Measurements from ENCODE around the gene CIDEB.

The CIDEB gene

DNA sequence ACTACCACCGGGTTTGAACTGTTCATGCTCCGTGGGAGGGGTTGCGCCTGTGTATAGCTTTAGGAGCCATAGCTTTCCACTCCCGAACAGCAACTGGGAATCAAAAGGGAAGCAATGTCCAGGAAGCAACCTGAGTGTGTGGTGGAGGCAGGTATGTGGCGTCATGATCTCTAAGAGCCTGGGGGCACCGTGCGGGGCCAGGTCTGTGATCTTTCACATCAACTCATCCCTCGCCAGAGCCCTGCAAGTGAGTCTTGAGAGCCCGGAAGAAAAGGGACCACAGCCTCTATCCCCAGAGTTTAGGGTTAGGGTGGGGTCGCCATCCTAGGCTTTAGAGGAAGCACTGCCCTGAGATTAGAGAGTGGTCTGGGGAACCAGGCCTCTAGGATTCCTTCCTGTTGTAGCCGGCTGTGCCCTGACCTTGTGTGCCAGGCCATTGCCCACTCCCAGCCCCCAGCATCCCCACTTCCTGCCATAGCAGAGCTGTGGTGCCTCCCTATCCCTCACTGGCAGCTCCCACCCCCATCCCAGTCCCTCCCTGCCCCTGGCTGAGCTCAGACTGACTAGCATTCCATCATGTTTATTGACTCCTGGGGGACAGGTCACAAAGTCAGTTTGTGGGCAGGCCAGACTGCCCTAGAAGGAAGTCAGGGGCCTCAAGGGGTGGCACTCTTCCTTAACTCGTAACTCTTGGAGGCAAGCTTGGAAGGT, 27.8 kb upstream of the CIDEB start (continued):
- no peak for TF ChIP-seq ZNF565 (CRISPR knock-in tag; conservative IDR thresholded peaks at IDR 0.05; ENCODE audit: low read depth)

DNA sequence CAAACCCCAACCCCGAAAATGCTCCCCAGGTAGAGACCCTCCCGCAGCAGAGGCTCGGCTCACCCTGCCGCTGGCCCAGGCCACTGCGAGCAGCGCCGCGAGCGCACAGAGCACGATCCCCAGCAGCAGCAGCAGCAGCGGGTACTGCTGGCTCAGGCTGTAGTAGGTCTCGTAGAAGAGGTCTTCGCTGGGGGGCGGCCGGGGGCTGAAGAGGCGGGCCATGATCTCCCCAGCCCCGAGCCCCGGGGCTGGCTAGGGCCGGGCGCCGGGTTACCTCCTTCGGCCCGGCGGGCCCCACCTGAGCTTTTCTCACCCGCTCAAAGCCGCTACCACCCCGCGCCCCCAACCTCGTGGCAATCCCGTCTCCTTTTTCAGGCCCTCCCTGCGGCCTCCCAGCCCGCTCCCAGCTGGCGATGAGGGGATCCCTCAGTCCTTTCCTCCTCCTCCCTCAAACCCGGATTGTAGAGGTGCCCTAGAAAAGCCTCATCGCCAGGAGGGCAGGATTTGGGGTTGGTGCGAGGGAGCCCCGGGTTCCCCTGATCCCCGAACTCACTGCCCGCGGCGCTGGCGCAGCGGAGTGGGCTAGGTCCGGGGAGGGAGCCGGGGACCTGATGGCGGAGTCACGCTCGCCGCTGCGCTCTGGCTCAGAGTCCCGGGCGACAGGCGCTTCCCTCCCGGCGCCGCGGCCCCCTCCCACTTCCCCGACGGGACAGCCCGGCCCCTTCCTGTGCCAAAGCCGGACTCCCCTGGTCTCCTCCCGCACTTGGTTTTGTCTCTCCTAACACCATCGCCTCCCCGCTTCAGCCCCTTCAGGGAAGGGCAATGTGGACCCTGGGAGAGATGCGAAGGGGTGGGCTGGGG, 26.9 kb upstream of the CIDEB start, which contains the start of gene ADCY4:
Gene ADCY4, minus strand, starts transcription at position 641 of the 861 bp plus-strand sequence. Its CDS starts 419 bp downstream, at position 222.
- TF ChIP-seq OSR1 (CRISPR knock-in tag; IDR thresholded peaks at IDR 0.05) (no peak), TCF4 (CRISPR knock-in tag; IDR thresholded peaks at IDR 0.05; ENCODE audit: borderline replicate concordance) (no peak), ZFP3 (CRISPR knock-in tag; IDR thresholded peaks at IDR 0.05) (no peak), BACH2 (CRISPR knock-in tag; IDR thresholded peaks at IDR 0.05; ENCODE audit: borderline replicate concordance) (no peak), ZNF70 (CRISPR knock-in tag; IDR thresholded peaks at IDR 0.05) (no peak), GLIS3 (CRISPR knock-in tag; IDR thresholded peaks at IDR 0.05) (no peak), TOX (CRISPR knock-in tag; IDR thresholded peaks at IDR 0.05; ENCODE audit: borderline replicate concordance) (no peak)
- TF ChIP-seq, protein P1, sequence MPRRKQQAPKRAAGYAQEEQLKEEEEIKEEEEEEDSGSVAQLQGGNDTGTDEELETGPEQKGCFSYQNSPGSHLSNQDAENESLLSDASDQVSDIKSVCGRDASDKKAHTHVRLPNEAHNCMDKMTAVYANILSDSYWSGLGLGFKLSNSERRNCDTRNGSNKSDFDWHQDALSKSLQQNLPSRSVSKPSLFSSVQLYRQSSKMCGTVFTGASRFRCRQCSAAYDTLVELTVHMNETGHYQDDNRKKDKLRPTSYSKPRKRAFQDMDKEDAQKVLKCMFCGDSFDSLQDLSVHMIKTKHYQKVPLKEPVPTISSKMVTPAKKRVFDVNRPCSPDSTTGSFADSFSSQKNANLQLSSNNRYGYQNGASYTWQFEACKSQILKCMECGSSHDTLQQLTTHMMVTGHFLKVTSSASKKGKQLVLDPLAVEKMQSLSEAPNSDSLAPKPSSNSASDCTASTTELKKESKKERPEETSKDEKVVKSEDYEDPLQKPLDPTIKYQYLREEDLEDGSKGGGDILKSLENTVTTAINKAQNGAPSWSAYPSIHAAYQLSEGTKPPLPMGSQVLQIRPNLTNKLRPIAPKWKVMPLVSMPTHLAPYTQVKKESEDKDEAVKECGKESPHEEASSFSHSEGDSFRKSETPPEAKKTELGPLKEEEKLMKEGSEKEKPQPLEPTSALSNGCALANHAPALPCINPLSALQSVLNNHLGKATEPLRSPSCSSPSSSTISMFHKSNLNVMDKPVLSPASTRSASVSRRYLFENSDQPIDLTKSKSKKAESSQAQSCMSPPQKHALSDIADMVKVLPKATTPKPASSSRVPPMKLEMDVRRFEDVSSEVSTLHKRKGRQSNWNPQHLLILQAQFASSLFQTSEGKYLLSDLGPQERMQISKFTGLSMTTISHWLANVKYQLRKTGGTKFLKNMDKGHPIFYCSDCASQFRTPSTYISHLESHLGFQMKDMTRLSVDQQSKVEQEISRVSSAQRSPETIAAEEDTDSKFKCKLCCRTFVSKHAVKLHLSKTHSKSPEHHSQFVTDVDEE (CRISPR knock-in tag; IDR thresholded peaks at IDR 0.05) = no peak
- TF ChIP-seq, protein P2, sequence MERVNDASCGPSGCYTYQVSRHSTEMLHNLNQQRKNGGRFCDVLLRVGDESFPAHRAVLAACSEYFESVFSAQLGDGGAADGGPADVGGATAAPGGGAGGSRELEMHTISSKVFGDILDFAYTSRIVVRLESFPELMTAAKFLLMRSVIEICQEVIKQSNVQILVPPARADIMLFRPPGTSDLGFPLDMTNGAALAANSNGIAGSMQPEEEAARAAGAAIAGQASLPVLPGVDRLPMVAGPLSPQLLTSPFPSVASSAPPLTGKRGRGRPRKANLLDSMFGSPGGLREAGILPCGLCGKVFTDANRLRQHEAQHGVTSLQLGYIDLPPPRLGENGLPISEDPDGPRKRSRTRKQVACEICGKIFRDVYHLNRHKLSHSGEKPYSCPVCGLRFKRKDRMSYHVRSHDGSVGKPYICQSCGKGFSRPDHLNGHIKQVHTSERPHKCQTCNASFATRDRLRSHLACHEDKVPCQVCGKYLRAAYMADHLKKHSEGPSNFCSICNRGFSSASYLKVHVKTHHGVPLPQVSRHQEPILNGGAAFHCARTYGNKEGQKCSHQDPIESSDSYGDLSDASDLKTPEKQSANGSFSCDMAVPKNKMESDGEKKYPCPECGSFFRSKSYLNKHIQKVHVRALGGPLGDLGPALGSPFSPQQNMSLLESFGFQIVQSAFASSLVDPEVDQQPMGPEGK (CRISPR knock-in tag; IDR thresholded peaks at IDR 0.05; ENCODE audit: borderline replicate concordance) = no peak
- peak; percentile 37 for ATAC-seq

DNA sequence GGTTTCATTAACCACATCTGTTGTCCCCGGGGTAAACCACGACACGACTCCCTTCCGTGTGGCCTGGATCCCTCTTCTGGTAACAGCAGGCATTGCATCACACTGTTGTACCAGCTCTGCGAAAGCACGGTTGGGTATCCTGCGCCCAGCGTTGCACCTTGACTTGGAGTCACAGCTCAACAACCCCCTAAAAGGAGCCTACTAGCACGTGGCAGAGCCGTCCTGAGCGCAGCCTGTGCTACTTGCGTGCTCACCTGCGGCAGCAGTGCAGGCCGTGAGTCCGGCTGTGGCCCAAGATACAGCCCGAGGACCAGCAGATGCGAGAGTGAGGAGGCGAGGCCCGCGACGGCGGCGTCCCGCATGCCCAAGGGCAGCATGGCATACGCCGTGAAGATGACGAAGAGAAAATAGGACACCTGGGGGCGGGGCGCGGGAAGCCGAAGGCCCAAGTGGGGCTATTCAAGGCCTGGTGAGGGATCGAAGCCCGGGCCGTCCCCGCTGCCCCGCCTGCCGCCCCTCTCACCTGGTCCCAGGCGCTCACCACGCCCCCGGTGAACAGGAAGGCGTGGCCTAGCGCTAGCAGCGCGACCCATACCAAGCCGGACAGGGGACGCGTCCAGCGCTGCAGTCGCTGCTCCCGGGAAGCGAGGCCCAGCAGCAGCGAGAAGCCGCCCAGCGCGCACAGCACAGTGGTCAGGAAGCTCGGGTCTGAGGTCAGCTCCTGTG, 24.7 kb upstream of the CIDEB start:
- no peak for TF ChIP-seq RARB (CRISPR knock-in tag; IDR thresholded peaks at IDR 0.05)
- no peak for TF ChIP-seq CSDC2 (CRISPR knock-in tag; IDR thresholded peaks at IDR 0.05)
- TF ChIP-seq ZNF8 (CRISPR knock-in tag; IDR thresholded peaks at IDR 0.05) = no peak
- no peak for TF ChIP-seq ZFP30 (CRISPR knock-in tag; IDR thresholded peaks at IDR 0.05)
- no peak for TF ChIP-seq TCF4 (CRISPR knock-in tag; IDR thresholded peaks at IDR 0.05; ENCODE audit: borderline replicate concordance)
- TF ChIP-seq, protein P3, sequence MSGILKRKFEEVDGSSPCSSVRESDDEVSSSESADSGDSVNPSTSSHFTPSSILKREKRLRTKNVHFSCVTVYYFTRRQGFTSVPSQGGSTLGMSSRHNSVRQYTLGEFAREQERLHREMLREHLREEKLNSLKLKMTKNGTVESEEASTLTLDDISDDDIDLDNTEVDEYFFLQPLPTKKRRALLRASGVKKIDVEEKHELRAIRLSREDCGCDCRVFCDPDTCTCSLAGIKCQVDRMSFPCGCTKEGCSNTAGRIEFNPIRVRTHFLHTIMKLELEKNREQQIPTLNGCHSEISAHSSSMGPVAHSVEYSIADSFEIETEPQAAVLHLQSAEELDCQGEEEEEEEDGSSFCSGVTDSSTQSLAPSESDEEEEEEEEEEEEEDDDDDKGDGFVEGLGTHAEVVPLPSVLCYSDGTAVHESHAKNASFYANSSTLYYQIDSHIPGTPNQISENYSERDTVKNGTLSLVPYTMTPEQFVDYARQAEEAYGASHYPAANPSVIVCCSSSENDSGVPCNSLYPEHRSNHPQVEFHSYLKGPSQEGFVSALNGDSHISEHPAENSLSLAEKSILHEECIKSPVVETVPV (CRISPR knock-in tag; IDR thresholded peaks at IDR 0.05) = no peak
- ATAC-seq = peak; percentile 82

DNA sequence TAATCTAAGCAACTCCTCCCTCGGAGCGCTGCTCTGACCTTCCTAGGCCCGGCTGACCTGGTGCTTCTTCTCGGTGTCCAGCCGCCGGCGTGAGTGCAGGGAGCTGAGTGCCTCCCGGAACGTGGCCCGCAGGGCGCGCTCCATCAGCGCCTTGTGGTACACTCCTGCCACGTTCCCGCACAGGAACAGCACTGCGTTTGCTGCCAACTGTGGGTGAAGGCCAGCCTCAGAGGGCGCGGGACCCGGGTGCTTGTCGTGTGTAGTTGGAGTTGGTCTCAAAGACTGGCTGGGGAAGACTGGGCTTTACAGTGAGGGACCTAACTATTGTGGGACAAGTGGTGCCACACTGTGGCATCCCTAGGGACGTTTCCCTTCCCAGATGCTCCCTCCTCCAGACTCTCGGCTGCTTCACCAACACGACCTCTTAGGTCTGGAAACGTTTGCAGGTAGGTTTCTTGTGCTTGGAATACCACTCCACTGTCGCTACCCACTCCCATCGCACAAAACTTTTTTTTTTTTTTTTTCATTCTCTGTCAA, 24.0 kb upstream of the CIDEB start:
- no peak for TF ChIP-seq ZFP3 (CRISPR knock-in tag; IDR thresholded peaks at IDR 0.05)
- TF ChIP-seq CSDC2 (CRISPR knock-in tag; IDR thresholded peaks at IDR 0.05) = no peak
- no peak for TF ChIP-seq ZNF8 (CRISPR knock-in tag; IDR thresholded peaks at IDR 0.05)
- no peak for TF ChIP-seq TOX (CRISPR knock-in tag; IDR thresholded peaks at IDR 0.05; ENCODE audit: borderline replicate concordance)
- TF ChIP-seq, protein P2 (CRISPR knock-in tag; IDR thresholded peaks at IDR 0.05; ENCODE audit: borderline replicate concordance) = no peak
- TF ChIP-seq GLIS3 (CRISPR knock-in tag; IDR thresholded peaks at IDR 0.05) = no peak
- TF ChIP-seq ESRRG (CRISPR knock-in tag; IDR thresholded peaks at IDR 0.05) = no peak
- TF ChIP-seq ZFP30 (CRISPR knock-in tag; IDR thresholded peaks at IDR 0.05) = no peak
- peak; percentile 1; the same call in 2 of the 3 replicates for ATAC-seq
